ENCODE results near the gene ATXN7L3.
"Not testable (repeated sequence)": the region's sequence is repeated elsewhere in the genome, so short reads cannot be mapped to it uniquely, and the experiment has no call there.

The ATXN7L3 gene

DNA sequence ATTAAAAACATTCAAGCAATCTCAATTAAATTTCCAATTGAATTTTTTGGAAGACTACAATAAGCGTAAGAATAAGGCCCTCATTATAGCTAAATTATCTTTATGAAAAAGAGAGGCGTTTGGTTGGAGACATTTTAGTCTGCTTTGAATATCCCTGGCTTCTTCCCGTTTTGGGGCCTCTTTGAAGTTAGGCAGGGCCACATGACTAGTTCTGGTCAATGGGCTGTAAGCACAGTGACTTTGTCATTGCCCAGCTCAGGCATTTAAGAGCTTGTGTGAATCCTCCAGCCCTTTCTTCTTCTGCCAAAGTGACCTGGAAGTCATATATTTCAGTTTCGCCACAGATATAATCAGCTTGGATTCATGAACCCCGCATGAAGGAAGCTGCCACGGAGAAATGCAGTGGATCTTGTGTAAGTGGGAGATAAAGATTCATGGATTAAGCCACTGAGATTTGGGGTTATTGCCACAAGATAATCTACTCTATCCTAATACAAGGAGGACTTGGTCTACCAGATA, 41.5 kb upstream of the ATXN7L3 start:
- Histone ChIP-seq H2AFZ (ENCODE audit: low read length) (no peak overlapping the region), H3K4me3 (ENCODE audit: low read length) (no peak overlapping the region), H3K4me2 (ENCODE audit: low read depth, low read length) (no peak overlapping the region), H3K79me2 (ENCODE audit: low read length) (no peaks in the 10 kb centered on the region), H3K9me3 (replicated peaks; ENCODE audit: insufficient read depth, low read length) (no peaks in the 10 kb centered on the region), H3K36me3 (replicated peaks; ENCODE audit: insufficient read depth, low read length) (no peaks in the 10 kb centered on the region), H3K4me1 (ENCODE audit: low read length) (no peaks in the 10 kb centered on the region), H3K9me2 (replicated peaks; ENCODE audit: insufficient read depth, low read length) (no peaks in the 10 kb centered on the region), H3K27ac (ENCODE audit: low read length) (no peak overlapping the region), H3K27me3 (replicated peaks; ENCODE audit: insufficient read depth, low read length) (0 out of 2 replicates have a peak, but pooled peaks cover 7% of the 10 kb centered on the region), H4K20me1 (ENCODE audit: insufficient read depth, low read length) (no peaks in the 10 kb centered on the region), H3F3A (ENCODE audit: insufficient read depth, low read length) (no peaks in the 10 kb centered on the region), H3K9ac (ENCODE audit: low read length) (no peak overlapping the region)
- no peak for DNase-seq
- TF ChIP-seq, protein P1, sequence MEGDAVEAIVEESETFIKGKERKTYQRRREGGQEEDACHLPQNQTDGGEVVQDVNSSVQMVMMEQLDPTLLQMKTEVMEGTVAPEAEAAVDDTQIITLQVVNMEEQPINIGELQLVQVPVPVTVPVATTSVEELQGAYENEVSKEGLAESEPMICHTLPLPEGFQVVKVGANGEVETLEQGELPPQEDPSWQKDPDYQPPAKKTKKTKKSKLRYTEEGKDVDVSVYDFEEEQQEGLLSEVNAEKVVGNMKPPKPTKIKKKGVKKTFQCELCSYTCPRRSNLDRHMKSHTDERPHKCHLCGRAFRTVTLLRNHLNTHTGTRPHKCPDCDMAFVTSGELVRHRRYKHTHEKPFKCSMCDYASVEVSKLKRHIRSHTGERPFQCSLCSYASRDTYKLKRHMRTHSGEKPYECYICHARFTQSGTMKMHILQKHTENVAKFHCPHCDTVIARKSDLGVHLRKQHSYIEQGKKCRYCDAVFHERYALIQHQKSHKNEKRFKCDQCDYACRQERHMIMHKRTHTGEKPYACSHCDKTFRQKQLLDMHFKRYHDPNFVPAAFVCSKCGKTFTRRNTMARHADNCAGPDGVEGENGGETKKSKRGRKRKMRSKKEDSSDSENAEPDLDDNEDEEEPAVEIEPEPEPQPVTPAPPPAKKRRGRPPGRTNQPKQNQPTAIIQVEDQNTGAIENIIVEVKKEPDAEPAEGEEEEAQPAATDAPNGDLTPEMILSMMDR (IDR thresholded peaks at IDR 0.05; ENCODE audit: low read length) = no peak
- TF ChIP-seq EZH2phosphoT487 (IDR thresholded peaks at IDR 0.05; ENCODE audit: low read length) = no peak
- TF ChIP-seq EZH2 (optimal IDR thresholded peaks at IDR 0.05; ENCODE audit: low read depth, low read length) = no peak

DNA sequence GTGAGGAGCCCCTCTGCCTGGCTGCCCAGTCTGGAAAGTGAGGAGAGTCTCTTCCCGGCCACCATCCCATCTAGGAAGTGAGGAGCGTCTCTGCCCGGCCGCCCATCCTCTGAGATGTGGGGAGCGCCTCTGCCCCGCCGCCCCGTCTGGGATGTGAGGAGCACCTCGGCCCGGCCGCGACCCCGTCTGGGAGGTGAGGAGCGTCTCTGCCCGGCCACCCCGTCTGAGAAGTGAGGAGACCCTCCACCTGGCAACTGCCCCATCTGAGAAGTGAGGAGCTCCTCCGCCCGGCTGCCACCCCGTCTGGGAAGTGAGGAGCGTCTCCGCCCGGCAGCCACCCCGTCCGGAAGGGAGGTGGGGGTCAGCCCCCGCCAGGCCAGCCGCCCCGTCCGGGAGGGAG, 38.2 kb upstream of the ATXN7L3 start:
- not testable (repeated sequence) for H3K9me2 ChIP-seq (replicated peaks; ENCODE audit: insufficient read depth, low read length); H3K4me2 ChIP-seq (ENCODE audit: low read depth, low read length); H3F3A ChIP-seq (ENCODE audit: insufficient read depth, low read length); DNase-seq; H3K36me3 ChIP-seq (replicated peaks; ENCODE audit: insufficient read depth, low read length); H2AFZ ChIP-seq (ENCODE audit: low read length); H3K9ac ChIP-seq (ENCODE audit: low read length); H3K4me3 ChIP-seq (ENCODE audit: low read length); H3K27ac ChIP-seq (ENCODE audit: low read length); H3K79me2 ChIP-seq (ENCODE audit: low read length); H3K4me1 ChIP-seq (ENCODE audit: low read length); H3K27me3 ChIP-seq (replicated peaks; ENCODE audit: insufficient read depth, low read length); H3K9me3 ChIP-seq (replicated peaks; ENCODE audit: insufficient read depth, low read length); H4K20me1 ChIP-seq (ENCODE audit: insufficient read depth, low read length)

DNA sequence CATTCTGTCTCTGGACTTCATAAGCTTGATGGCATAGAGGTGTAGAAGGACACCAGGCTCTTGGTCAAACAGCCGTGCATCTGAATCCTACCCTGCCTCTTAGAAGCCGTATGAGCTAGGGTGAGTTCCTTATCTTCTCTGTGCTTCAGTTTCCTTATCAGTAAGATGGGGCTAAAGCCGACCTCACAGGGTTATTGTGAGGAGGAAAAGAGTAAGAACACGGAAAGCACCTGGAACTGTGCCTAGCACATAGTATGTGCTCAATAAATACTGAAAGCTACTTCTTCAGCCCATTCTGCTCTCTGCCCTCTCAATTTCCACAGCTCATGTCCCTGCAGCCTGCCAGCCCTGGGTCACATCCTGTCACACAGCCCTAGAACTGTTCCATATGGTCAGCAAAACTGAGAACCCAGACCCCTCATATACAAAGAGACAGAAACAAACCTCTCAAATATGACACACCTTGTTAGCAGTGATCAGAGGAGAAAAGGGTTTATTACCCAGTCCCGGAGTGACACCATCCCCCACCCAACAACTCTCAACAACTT, 36.8 kb upstream of the ATXN7L3 start:
- no peaks in the 10 kb centered on the region for H4K20me1 ChIP-seq (ENCODE audit: insufficient read depth, low read length)
- no peak overlapping the region for H3K4me3 ChIP-seq (ENCODE audit: low read length)
- no peak overlapping the region for H3K9ac ChIP-seq (ENCODE audit: low read length)
- no peak overlapping the region for H3K4me2 ChIP-seq (ENCODE audit: low read depth, low read length)
- H3K4me1 ChIP-seq (ENCODE audit: low read length) = no peaks in the 10 kb centered on the region
- H3K79me2 ChIP-seq (ENCODE audit: low read length) = no peaks in the 10 kb centered on the region
- H3K27ac ChIP-seq (ENCODE audit: low read length) = no peak overlapping the region
- H3K9me2 ChIP-seq (replicated peaks; ENCODE audit: insufficient read depth, low read length) = no peaks in the 10 kb centered on the region
- no peak for TF ChIP-seq EZH2 (optimal IDR thresholded peaks at IDR 0.05; ENCODE audit: low read depth, low read length)
- TF ChIP-seq, protein P1 (IDR thresholded peaks at IDR 0.05; ENCODE audit: low read length) = no peak
- no peak for TF ChIP-seq EZH2phosphoT487 (IDR thresholded peaks at IDR 0.05; ENCODE audit: low read length)
- H3K27me3 ChIP-seq (replicated peaks; ENCODE audit: insufficient read depth, low read length) = 0 out of 2 replicates have a peak, but pooled peaks cover 7% of the 10 kb centered on the region
- no peaks in the 10 kb centered on the region for H3F3A ChIP-seq (ENCODE audit: insufficient read depth, low read length)
- H3K9me3 ChIP-seq (replicated peaks; ENCODE audit: insufficient read depth, low read length) = no peaks in the 10 kb centered on the region
- no peaks in the 10 kb centered on the region for H3K36me3 ChIP-seq (replicated peaks; ENCODE audit: insufficient read depth, low read length)
- H2AFZ ChIP-seq (ENCODE audit: low read length) = no peak overlapping the region
- no peak for DNase-seq

DNA sequence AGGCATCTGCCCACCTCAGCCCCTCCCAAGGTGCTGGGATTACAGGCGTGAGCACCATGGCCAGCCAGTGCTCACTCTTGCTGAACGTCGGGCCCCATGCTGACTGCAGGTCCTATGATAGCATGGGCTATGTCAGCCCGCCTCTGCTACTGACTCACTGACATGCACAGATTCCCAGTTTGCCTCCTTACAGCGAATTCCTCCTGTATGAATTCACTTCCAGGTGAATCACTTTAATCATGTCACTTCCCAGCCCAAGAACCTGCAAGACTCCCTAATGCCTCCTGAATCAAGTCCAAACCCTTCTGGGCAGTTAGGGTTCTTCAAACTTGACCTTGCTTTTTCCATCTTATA, 35.9 kb upstream of the ATXN7L3 start:
- DNase-seq = no peak
- Histone ChIP-seq H3K9me2 (replicated peaks; ENCODE audit: insufficient read depth, low read length) (no peaks in the 10 kb centered on the region), H3K4me2 (ENCODE audit: low read depth, low read length) (no peak overlapping the region), H3K4me3 (ENCODE audit: low read length) (no peak overlapping the region), H3K27ac (ENCODE audit: low read length) (no peak overlapping the region), H3K9me3 (replicated peaks; ENCODE audit: insufficient read depth, low read length) (no peaks in the 10 kb centered on the region), H3K79me2 (ENCODE audit: low read length) (no peaks in the 10 kb centered on the region), H3K27me3 (replicated peaks; ENCODE audit: insufficient read depth, low read length) (0 out of 2 replicates have a peak, but pooled peaks cover 7% of the 10 kb centered on the region), H3K4me1 (ENCODE audit: low read length) (no peaks in the 10 kb centered on the region), H4K20me1 (ENCODE audit: insufficient read depth, low read length) (no peaks in the 10 kb centered on the region), H2AFZ (ENCODE audit: low read length) (no peak overlapping the region), H3F3A (ENCODE audit: insufficient read depth, low read length) (no peaks in the 10 kb centered on the region), H3K36me3 (replicated peaks; ENCODE audit: insufficient read depth, low read length) (no peaks in the 10 kb centered on the region), H3K9ac (ENCODE audit: low read length) (no peak overlapping the region)
- no peak for TF ChIP-seq EZH2 (optimal IDR thresholded peaks at IDR 0.05; ENCODE audit: low read depth, low read length)

Data from MM.1S (cell line).